Body of pancreas (tissue), 4 donors: Measurements from ENCODE around the gene AP4B1.

Source experiments
- POLR2A ChIP-seq, 3 donors: fragments of 450-650 bp; IDR thresholded peaks; one replicate each; pipeline ENCODE4 v1.6.1; 2016; ENCODE audit warnings: antibody characterized with exemption in 3 of 3, mild to moderate bottlenecking in 2 of 3
- TF ChIP-seq, protein P1 (sequence below), 7 experiments: fragments of 450-650 bp in 4 of 7; fragments of 200-600 bp in 3 of 7; sonication (generic) in 3 of 7; IDR thresholded peaks; one replicate each; pipeline ENCODE4 v1.5.1; 2016 to 2019; ENCODE audit warnings: antibody characterized with exemption in 7 of 7

DNA sequence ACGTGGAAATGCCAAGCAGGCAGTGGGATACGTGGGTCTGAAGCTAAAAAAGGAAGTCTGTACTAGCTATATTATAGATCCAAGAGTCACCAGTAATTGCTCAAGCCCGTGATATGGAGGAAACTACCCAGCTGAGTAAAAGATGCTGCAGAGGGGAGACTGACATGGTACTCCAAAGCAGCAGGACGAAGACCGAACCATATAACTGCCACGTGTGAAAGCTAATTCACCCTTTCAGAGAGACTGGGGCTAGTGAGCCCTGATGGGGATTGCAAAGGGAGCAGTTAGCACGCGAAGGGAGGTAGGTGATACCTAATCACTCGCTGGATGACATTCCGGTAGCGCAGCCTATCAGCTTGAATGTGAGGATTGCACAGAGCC is 316 bp downstream of the AP4B1 start:
- TF ChIP-seq POLR2A (IDR thresholded peaks at IDR 0.05), result no peak
- TF ChIP-seq, protein P1, sequence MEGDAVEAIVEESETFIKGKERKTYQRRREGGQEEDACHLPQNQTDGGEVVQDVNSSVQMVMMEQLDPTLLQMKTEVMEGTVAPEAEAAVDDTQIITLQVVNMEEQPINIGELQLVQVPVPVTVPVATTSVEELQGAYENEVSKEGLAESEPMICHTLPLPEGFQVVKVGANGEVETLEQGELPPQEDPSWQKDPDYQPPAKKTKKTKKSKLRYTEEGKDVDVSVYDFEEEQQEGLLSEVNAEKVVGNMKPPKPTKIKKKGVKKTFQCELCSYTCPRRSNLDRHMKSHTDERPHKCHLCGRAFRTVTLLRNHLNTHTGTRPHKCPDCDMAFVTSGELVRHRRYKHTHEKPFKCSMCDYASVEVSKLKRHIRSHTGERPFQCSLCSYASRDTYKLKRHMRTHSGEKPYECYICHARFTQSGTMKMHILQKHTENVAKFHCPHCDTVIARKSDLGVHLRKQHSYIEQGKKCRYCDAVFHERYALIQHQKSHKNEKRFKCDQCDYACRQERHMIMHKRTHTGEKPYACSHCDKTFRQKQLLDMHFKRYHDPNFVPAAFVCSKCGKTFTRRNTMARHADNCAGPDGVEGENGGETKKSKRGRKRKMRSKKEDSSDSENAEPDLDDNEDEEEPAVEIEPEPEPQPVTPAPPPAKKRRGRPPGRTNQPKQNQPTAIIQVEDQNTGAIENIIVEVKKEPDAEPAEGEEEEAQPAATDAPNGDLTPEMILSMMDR (IDR thresholded peaks at IDR 0.05), result no peak
